ENCODE measurements around the gene C11orf87. TPM values are rescaled to one million over a fixed set of nuclear protein-coding genes. Genes with fewer than 3 reads are reported as not detected.

Gene C11orf87
- total RNA-seq, 1 experiment from 2014 or later = 0.02 TPM

DNA sequence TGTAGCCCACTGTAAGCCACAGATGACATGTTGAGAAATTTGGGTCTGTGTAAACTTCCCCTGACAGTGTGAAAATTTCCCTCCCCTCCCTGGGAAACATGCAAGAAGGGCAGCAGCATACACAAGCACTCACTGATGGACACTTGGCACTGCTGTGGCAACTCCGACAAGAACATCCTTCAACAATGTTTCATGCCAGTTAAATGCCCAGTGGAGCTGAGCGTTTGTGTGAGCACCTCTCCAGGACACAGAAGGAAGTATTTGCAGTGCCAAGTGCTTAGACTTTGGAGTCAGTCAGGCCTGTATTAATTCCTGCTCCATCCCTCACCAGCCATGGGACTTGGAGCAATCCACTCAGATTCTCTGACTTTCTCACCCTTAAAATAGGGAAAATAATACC lies 17.7 kb downstream of the C11orf87 start:
- DNase-seq (ENCODE audit: low read depth) = no peak

DNA sequence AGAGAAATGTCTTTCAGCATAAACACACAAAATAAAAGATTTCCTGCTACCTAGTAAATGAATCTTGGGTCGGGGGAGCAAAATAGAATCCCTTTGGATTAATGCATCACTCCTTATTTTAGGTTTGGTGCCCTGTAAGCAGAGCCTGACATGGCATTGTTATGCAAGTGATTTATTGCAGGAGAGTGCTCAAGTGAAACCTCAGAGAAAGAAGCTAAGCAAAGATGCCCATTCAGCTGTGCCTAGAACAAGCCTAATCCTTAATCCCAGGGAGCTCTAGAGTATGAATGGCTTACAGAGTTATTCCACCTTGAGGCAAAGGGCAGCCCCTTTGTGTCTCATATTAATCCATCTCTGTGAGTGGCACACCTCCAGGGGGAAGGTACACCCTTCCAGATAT lies 21.1 kb downstream of the C11orf87 start:
- no peak for DNase-seq (ENCODE audit: low read depth)

DNA sequence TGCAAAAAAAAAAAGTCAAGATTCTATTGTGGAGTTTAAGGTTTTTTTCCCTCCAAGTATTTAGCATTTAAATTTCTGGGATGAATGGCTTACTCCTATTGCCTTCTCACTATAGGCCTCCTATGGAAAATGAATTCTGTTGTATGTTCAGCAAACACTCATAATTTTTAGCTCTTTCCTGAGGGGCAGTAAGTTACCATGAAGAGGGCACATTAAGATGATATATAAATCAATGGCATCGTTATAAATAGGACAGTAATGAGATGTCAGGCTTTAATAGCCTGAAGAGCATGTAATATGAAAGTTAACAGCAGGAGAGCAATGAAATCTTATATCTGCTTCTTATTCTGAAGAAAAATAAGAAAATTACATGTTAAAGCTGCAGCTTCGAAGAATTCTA lies 32.9 kb downstream of the C11orf87 start:
- DNase-seq (ENCODE audit: low read depth) = no peak
